WTC11 (cell line): ENCODE data around the gene FER.

Experiments used
- NFE2L1 ChIP-seq: sonication (generic); formaldehyde crosslinking; IDR thresholded peaks from 2 replicates; pipeline ENCODE4 v1.8.1; 2023; ENCODE audit warnings: missing genetic modification reagents
- TCF7 ChIP-seq: sonication (generic); formaldehyde crosslinking; IDR thresholded peaks from 2 replicates; pipeline ENCODE4 v1.8.0; 2022; ENCODE audit warnings: mild to moderate bottlenecking, low read depth, missing genetic modification reagents, moderate library complexity
- ZNF263 ChIP-seq: sonication (generic); formaldehyde crosslinking; IDR thresholded peaks from 2 replicates; pipeline ENCODE4 v1.8.1; 2022; ENCODE audit warnings: low read depth, mild to moderate bottlenecking, moderate library complexity, missing genetic modification reagents
- TF ChIP-seq, protein P1 (sequence below): fragments of 200-600 bp; IDR thresholded peaks from 2 replicates; pipeline ENCODE4 v1.8.0; 2022; ENCODE audit warnings: antibody characterized with exemption
- TF ChIP-seq, protein P2 (sequence below): sonication (generic); formaldehyde crosslinking; IDR thresholded peaks from 2 replicates; pipeline ENCODE4 v1.8.1; 2023; ENCODE audit warnings: mild to moderate bottlenecking, missing genetic modification reagents, moderate library complexity
- TF ChIP-seq, protein P3 (sequence below): sonication (generic); formaldehyde crosslinking; IDR thresholded peaks from 2 replicates; pipeline ENCODE4 v1.8.1; 2022; ENCODE audit warnings: mild to moderate bottlenecking, moderate library complexity, missing genetic modification reagents
- TF ChIP-seq, protein P4 (sequence below): sonication (generic); formaldehyde crosslinking; IDR thresholded peaks from 2 replicates; pipeline ENCODE4 v1.8.0; 2022; ENCODE audit warnings: mild to moderate bottlenecking, missing genetic modification reagents
- TF ChIP-seq, protein P5 (sequence below): fragments of 250-450 bp; sonication (Bioruptor Pico); IDR thresholded peaks from 2 replicates; pipeline ENCODE4 v1.9.0; 2021; ENCODE audit warnings: mild to moderate bottlenecking
- TF ChIP-seq, protein P6 (sequence below): sonication (generic); formaldehyde crosslinking; IDR thresholded peaks from 2 replicates; pipeline ENCODE4 v1.8.1; 2022; ENCODE audit warnings: low read depth, missing genetic modification reagents, borderline replicate concordance

DNA sequence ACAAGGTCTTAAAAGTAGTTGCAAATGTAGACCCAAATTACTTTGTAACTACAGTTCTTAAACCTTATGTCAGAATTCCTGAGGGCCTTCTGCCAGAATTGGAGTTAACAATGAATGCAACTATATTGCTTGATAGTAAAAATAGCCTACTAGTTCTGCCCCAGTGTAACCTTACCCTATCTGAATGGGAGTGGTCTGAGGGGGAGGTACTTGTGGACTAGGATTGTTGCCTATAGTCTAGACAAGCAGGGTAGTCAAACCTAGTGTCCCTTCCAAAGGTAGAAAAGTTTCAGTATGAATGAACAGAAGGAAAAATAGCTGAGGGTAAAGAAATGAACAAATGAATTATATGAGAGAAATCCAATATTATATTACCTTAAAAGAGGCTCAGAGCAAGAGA, 419.9 kb downstream of the FER start:
- TF ChIP-seq, protein P1, sequence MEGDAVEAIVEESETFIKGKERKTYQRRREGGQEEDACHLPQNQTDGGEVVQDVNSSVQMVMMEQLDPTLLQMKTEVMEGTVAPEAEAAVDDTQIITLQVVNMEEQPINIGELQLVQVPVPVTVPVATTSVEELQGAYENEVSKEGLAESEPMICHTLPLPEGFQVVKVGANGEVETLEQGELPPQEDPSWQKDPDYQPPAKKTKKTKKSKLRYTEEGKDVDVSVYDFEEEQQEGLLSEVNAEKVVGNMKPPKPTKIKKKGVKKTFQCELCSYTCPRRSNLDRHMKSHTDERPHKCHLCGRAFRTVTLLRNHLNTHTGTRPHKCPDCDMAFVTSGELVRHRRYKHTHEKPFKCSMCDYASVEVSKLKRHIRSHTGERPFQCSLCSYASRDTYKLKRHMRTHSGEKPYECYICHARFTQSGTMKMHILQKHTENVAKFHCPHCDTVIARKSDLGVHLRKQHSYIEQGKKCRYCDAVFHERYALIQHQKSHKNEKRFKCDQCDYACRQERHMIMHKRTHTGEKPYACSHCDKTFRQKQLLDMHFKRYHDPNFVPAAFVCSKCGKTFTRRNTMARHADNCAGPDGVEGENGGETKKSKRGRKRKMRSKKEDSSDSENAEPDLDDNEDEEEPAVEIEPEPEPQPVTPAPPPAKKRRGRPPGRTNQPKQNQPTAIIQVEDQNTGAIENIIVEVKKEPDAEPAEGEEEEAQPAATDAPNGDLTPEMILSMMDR: no peak
- TF ChIP-seq TCF7 (CRISPR knock-in tag): no peak
- TF ChIP-seq, protein P2, sequence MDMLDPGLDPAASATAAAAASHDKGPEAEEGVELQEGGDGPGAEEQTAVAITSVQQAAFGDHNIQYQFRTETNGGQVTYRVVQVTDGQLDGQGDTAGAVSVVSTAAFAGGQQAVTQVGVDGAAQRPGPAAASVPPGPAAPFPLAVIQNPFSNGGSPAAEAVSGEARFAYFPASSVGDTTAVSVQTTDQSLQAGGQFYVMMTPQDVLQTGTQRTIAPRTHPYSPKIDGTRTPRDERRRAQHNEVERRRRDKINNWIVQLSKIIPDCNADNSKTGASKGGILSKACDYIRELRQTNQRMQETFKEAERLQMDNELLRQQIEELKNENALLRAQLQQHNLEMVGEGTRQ (CRISPR knock-in tag): no peak
- TF ChIP-seq, protein P3, sequence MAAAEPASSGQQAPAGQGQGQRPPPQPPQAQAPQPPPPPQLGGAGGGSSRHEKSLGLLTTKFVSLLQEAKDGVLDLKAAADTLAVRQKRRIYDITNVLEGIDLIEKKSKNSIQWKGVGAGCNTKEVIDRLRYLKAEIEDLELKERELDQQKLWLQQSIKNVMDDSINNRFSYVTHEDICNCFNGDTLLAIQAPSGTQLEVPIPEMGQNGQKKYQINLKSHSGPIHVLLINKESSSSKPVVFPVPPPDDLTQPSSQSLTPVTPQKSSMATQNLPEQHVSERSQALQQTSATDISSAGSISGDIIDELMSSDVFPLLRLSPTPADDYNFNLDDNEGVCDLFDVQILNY: no peak
- TF ChIP-seq, protein P4, sequence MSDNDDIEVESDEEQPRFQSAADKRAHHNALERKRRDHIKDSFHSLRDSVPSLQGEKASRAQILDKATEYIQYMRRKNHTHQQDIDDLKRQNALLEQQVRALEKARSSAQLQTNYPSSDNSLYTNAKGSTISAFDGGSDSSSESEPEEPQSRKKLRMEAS (CRISPR knock-in tag): no peak
- TF ChIP-seq, protein P5, sequence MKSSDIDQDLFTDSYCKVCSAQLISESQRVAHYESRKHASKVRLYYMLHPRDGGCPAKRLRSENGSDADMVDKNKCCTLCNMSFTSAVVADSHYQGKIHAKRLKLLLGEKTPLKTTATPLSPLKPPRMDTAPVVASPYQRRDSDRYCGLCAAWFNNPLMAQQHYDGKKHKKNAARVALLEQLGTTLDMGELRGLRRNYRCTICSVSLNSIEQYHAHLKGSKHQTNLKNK: no peak
- TF ChIP-seq, protein P6, sequence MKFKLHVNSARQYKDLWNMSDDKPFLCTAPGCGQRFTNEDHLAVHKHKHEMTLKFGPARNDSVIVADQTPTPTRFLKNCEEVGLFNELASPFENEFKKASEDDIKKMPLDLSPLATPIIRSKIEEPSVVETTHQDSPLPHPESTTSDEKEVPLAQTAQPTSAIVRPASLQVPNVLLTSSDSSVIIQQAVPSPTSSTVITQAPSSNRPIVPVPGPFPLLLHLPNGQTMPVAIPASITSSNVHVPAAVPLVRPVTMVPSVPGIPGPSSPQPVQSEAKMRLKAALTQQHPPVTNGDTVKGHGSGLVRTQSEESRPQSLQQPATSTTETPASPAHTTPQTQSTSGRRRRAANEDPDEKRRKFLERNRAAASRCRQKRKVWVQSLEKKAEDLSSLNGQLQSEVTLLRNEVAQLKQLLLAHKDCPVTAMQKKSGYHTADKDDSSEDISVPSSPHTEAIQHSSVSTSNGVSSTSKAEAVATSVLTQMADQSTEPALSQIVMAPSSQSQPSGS (CRISPR knock-in tag): no peak
- no peak for TF ChIP-seq NFE2L1 (CRISPR knock-in tag)
- TF ChIP-seq ZNF263 (CRISPR knock-in tag): no peak
